ENCODE measurements around the gene RFX8. TPM values are rescaled to one million over a fixed set of nuclear protein-coding genes. Genes with fewer than 3 reads are reported as not detected.
A peak's percentile ranks its signal among the peaks of the same experiment; 100 is the strongest.
"Not testable (repeated sequence)": the region's sequence is repeated elsewhere in the genome, so short reads cannot be mapped to it uniquely, and the experiment has no call there.

RFX8 gene
- total and polyA plus RNA-seq, 9 of the 15 experiments (the other 6 are each of a cell fraction or from before 2014, with no cell fraction given): not detected

- no peak for TF ChIP-seq PHTF2 (CRISPR knock-in tag; IDR thresholded peaks at IDR 0.05)
Measured at GRCh38 chr2:101461381-101461780, 13.5 kb downstream of the RFX8 start (continued).

DNA sequence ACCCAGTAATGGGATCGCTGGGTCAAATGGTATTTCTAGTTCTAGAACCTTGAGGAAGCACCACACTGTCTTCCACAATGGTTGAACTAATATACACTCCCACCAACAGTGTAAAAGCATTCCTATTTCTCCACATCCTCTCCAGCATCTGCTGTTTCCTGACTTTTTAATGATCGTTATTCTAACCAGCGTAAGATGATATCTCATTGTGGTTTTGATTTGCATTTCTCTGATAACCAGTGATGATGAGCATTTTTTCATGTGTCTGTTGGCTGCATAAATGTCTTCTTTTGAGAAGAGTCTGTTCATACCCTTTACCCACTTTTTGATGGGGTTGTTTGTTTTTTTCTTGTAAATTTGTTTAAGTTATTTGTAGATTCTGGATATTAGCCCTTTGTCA lies 20.5 kb downstream of the RFX8 start:
- FAIRE-seq; H4K20me1 ChIP-seq (replicated peaks; ENCODE audit: control insufficient read depth, insufficient read depth, low read length): not testable (repeated sequence)
- 0% methylated on average over 2 of the region's 3 CpGs for whole genome bisulfite sequencing (ENCODE audit: insufficient coverage, low coverage, missing lambda C conversion rate)

GRCh38 chr2:101450965-101451364 lies 23.9 kb downstream of the RFX8 start:
- H3K36me3 ChIP-seq (ENCODE audit: control insufficient read depth, insufficient read depth, low read length): no peaks in the 10 kb centered on the region
- H3K9me1 ChIP-seq (ENCODE audit: control insufficient read depth, insufficient read depth, low read length): no peaks in the 10 kb centered on the region
- TF ChIP-seq ASH1L (IDR thresholded peaks at IDR 0.05; ENCODE audit: borderline replicate concordance, low read depth, partially characterized antibody) (no peak), CEBPG (CRISPR knock-in tag; IDR thresholded peaks at IDR 0.05) (no peak), CEBPG (tag; conservative IDR thresholded peaks at IDR 0.05 in 1 of 2, IDR thresholded peaks at IDR 0.05 in 1 of 2) (peak in 1 of 2 experiments; percentile 25; a peak in 1 of 4 replicates)
- BruUV-seq (replicated peaks): no TSS peak
- H3K9ac ChIP-seq (ENCODE audit: insufficient read depth in 1 of 2, low read depth in 2 of 2, low read length in 2 of 2): no peak overlapping the region
- POLR2A ChIA-PET: interaction anchor here (0.7 to 0.9 kb wide), 2 partner anchors 440 to 949 kb away, joined by 3 read pairs; no protein-coding TSS in a partner anchor
- H4K20me1 ChIP-seq (replicated peaks; ENCODE audit: control insufficient read depth, insufficient read depth, low read length): no peaks in the 10 kb centered on the region
- FAIRE-seq: no peak
- CTCF ChIA-PET (ENCODE audit: low intra/inter-chr PET ratio): no interaction called here
- intact Hi-C loops (cut with micrococcal nuclease) (no loop called here), in situ Hi-C loops (cut with MboI) (no loop called here)
- no peak overlapping the region for H3K27ac ChIP-seq (ENCODE audit: extremely low read depth, low read depth, low read length)
- H3K79me2 ChIP-seq (ENCODE audit: control insufficient read depth, insufficient read depth, low read length): no peaks in the 10 kb centered on the region
- H3K4me1 ChIP-seq (replicated peaks in 1 of 2; ENCODE audit: control insufficient read depth in 2 of 2, insufficient read depth in 2 of 2, low read length in 2 of 2): no peaks in the 10 kb centered on the region
- peaks cover 0 to 9% of the 10 kb centered on the region in 2 experiments; a peak in 2 of 5 replicates for H3K27me3 ChIP-seq (ENCODE audit: control insufficient read depth in 2 of 2, insufficient read depth in 2 of 2, low read length in 2 of 2)
- no peak overlapping the region for H3K4me2 ChIP-seq (ENCODE audit: insufficient read depth, low read length)
- no peak for ATAC-seq
- DNase-seq (ENCODE audit: extremely low read depth in 1 of 4, low spot score in 3 of 4): no peak
- no peaks in the 10 kb centered on the region for H3K9me3 ChIP-seq (replicated peaks; ENCODE audit: control insufficient read depth, insufficient read depth, low read depth, low read length)
- no peak overlapping the region for H2AFZ ChIP-seq (ENCODE audit: low read depth, low read length)
- H3K4me3 ChIP-seq: no peak overlapping the region
- 1% methylated on average over 6 of the region's 6 CpGs for WGBS (ENCODE audit: insufficient coverage, low coverage, missing lambda C conversion rate)

More for the DNA sequence above, 20.5 kb downstream of the RFX8 start:
- H3K27ac ChIP-seq (ENCODE audit: extremely low read depth, low read depth, low read length); H3K9ac ChIP-seq (ENCODE audit: insufficient read depth in 1 of 2, low read depth in 2 of 2, low read length in 2 of 2); intact Hi-C loops (cut with micrococcal nuclease); H3K27me3 ChIP-seq (ENCODE audit: control insufficient read depth in 2 of 2, insufficient read depth in 2 of 2, low read length in 2 of 2); ATAC-seq; H3K9me1 ChIP-seq (ENCODE audit: control insufficient read depth, insufficient read depth, low read length); H3K79me2 ChIP-seq (ENCODE audit: control insufficient read depth, insufficient read depth, low read length); H2AFZ ChIP-seq (ENCODE audit: low read depth, low read length); H3K9me3 ChIP-seq (replicated peaks; ENCODE audit: control insufficient read depth, insufficient read depth, low read depth, low read length); in situ Hi-C loops (cut with MboI); H3K4me1 ChIP-seq (replicated peaks in 1 of 2; ENCODE audit: control insufficient read depth in 2 of 2, insufficient read depth in 2 of 2, low read length in 2 of 2); H3K4me3 ChIP-seq; DNase-seq (ENCODE audit: extremely low read depth in 1 of 4, low spot score in 3 of 4); BruUV-seq (replicated peaks); H3K36me3 ChIP-seq (ENCODE audit: control insufficient read depth, insufficient read depth, low read length); CTCF ChIA-PET (ENCODE audit: low intra/inter-chr PET ratio); H3K4me2 ChIP-seq (ENCODE audit: insufficient read depth, low read length): not testable (repeated sequence)
- POLR2A ChIA-PET: interaction anchor here (0.6 kb wide), 1 partner anchor 92 kb away, joined by 3 read pairs; no protein-coding TSS in a partner anchor

Measured in K562 (cell line).